Measurements from ENCODE around the gene NAV1.

DNA sequence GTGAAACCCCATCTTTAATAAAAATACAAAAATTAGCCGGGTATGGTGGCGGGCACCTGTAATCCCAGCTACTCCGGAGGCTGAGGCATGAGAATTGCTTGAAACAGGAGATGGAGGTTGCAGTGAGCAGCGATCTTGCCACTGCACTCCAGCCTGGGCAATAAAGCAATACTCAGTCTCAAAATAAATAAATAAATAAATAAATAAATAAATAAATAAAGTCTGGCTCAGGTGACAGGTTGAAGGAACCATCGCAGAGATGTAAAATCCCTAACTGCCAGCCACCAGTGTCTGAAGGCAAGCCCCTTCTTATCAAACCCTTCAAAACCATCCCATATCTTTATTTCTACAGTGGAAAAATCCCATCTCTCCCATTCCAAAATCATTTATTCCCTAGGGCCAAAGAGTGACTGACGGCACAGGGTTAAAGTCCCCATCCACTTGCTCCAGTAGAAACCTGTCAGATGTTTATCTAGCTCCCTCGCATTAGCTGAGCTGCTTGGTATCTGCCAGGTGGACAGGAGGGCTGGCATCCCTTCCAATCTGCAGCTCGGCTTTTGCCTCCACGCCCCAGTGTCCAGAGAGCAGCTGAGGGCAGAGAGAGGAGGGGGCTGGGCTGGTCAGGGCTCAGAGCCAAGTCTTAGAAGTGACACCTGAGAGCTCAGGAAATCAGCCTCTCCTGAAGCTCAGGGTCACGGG is 37.0 kb upstream of the NAV1 start:
- TF ChIP-seq, protein P1, sequence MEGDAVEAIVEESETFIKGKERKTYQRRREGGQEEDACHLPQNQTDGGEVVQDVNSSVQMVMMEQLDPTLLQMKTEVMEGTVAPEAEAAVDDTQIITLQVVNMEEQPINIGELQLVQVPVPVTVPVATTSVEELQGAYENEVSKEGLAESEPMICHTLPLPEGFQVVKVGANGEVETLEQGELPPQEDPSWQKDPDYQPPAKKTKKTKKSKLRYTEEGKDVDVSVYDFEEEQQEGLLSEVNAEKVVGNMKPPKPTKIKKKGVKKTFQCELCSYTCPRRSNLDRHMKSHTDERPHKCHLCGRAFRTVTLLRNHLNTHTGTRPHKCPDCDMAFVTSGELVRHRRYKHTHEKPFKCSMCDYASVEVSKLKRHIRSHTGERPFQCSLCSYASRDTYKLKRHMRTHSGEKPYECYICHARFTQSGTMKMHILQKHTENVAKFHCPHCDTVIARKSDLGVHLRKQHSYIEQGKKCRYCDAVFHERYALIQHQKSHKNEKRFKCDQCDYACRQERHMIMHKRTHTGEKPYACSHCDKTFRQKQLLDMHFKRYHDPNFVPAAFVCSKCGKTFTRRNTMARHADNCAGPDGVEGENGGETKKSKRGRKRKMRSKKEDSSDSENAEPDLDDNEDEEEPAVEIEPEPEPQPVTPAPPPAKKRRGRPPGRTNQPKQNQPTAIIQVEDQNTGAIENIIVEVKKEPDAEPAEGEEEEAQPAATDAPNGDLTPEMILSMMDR (optimal IDR thresholded peaks at IDR 0.05 in 1 of 3, IDR thresholded peaks at IDR 0.05 in 1 of 3, conservative IDR thresholded peaks at IDR 0.05 in 1 of 3; ENCODE audit: extremely low read depth in 1 of 3, insufficient read depth in 2 of 3, low read length in 3 of 3) = no peak
- TF ChIP-seq EZH2 (IDR thresholded peaks at IDR 0.05; ENCODE audit: low read length) = no peak
